ENCODE results near the gene GSK3B.
"Not testable (repeated sequence)": the region's sequence is repeated elsewhere in the genome, so short reads cannot be mapped to it uniquely, and the experiment has no call there.

GSK3B gene

DNA sequence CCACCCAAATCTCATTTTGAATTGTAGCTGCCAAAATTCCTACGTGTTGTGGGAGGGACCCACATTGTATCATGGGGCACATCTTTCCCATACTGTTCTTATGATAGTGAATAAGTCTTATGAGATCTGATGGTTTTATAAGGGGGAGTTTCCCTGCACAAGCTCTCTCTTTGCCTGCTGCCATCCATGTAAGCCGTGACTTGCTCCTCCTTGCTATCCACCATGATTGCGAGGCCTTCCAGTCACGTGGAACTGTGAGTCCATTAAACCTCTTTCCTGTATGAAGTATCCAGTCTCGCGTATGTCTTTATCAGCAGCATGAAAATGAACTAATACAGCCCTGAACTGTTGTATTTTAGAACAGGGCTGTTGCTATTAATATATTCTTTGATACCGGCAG is 40.6 kb downstream of the GSK3B start:
- not testable (repeated sequence) for DNase-seq (ENCODE audit: low read depth in 2 of 2)

- DNase-seq (ENCODE audit: low read depth in 2 of 2), result no peak
Observed at GRCh38 chr3:120052677-120053076, 41.6 kb downstream of the GSK3B start.

DNA sequence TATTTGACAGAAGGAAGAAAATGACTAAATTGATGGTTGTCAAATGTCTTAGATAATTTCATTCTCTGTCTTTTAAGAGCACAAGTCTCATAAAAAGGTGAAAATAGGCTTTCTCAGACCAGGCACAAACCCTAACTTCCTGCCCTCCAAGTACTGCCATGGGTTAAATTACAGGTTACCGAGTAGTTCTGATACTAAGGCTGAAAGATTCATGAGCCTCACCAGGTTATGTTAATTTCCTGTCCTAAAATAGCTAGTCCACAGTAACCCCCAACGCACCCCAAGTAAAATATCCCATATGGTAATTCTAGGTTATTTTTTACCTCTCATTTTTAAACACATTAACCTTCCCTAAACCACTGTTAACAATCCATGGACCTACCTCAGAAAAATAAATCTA is 42.0 kb downstream of the GSK3B start:
- DNase-seq (ENCODE audit: low read depth in 2 of 2), result no peak

DNA sequence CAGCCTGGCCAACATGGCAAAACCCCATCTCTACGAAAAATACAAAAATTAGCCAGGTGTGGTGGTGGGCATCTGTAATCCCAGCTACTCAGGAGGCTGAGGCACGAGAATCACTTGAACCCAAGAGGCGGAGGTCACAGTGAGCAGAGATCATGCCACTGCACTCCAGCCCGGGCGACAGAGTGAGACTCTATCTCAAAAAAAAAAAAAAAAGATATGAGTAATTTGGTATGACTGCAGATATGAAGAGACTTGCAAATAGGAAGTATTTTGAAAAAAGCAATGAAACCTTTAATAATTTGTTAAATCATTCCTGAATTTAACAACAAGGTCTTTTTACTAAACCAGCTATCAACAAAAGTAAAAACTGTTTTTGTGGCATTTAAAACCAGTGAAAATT is 42.7 kb downstream of the GSK3B start:
- DNase-seq (ENCODE audit: low read depth in 2 of 2), result not testable (repeated sequence)

GRCh38 chr3:120049881-120050539 is 44.2 kb downstream of the GSK3B start:
- no peak for DNase-seq (ENCODE audit: low read depth in 2 of 2)

DNA sequence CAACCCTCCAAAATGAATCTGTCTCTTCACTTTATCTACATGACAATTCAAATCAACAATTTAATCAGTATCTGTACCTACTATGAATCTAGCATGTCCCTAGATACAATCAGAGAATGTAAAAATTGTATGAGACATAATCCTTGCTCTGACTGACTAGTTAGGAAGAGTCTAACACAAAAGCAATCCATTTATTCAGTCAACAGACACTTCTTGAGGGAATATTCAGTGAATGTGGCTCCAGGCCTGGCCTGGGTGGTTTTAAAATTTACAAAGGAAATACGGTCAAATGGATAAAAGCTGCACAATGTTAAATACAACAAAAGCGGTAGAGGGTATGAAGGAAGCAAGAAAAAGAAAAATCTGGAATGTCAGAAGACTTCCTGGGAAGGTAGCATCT is 45.2 kb downstream of the GSK3B start:
- DNase-seq (ENCODE audit: low read depth in 2 of 2), result no peak

GRCh38 chr3:120048355-120049041 is 45.7 kb downstream of the GSK3B start:
- no peak for DNase-seq (ENCODE audit: low read depth in 2 of 2)

DNA sequence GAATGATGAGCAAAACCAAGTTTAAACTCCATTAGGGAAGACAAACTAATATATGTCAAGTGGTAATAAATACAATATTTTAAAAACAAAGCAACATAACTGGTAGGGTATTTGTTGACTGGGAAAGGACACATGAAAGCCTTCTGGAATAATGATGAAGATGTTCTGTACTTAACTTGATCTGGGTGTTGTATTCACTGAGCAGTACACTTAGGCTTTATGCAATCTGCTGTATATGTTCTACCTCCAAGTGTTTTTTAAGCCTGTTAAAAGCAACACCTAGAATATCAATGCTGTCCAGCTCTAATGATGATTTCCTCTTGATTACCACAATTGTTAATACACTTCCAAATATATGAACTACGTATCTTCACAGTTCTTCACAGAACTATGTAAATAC is 46.6 kb downstream of the GSK3B start:
- no peak for DNase-seq (ENCODE audit: low read depth in 2 of 2)

DNA sequence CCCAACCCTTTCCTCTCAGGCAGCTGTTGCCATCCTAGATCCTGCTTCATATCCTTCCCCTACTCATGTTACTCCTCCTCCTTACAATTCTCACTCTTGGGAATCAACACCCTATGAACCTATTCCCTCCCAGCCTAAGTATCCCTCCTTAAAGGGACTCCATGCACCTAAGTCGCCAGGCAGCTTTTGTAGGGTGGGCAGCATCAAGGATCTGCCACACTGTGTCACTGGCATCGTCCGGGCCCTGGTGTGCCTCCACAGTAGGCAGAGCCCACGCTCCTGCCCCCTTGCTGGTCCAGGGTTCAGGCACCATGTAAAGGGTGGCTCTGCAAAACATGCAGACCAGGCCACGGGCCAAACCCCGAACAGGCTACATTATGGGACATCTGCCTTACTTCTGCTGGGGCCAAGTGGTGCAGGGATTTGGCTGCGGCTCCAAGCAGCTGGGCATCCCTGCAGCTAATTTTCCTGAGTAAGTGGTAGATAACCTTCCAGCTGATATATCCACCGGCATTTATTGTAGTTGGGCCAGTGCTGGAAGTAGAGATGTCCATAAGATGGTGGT is 53.4 kb downstream of the GSK3B start:
- DNase-seq (ENCODE audit: low read depth in 2 of 2), result no peak

GRCh38 chr3:120039642-120040610 is 54.3 kb downstream of the GSK3B start:
- DNase-seq (ENCODE audit: low read depth in 2 of 2), result no peak

- DNase-seq (ENCODE audit: low read depth in 2 of 2), result no peak
Observed at GRCh38 chr3:120033596-120033995, 60.7 kb downstream of the GSK3B start.

- no peak for DNase-seq (ENCODE audit: low read depth in 2 of 2)
Observed at GRCh38 chr3:120031561-120031960, 62.7 kb downstream of the GSK3B start.

GRCh38 chr3:120029749-120030148 is 64.5 kb downstream of the GSK3B start:
- DNase-seq (ENCODE audit: low read depth in 2 of 2), result no peak

GRCh38 chr3:120028271-120029047 is 65.8 kb downstream of the GSK3B start:
- DNase-seq (ENCODE audit: low read depth in 2 of 2), result no peak

DNA sequence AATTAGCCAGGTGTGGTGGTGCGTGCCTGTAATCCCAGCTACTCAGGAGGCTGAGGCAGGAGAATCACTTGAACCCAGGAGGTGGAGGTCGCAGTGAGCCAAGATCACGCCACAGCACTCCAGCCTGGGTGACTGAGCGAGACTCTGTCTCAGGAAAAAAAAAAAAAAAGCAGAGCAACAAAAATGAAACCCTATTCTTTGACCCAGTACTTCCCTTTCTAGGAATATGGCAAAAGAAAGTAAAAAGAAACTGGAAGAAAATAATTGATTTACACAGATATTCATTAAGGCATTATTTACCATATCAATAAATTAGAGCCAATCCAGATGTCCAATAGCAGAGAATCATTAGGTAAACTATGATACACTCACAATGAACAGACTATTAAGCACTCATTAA is 67.0 kb downstream of the GSK3B start:
- no peak for DNase-seq (ENCODE audit: low read depth in 2 of 2)

GRCh38 chr3:120025520-120025919 is 68.7 kb downstream of the GSK3B start:
- no peak for DNase-seq (ENCODE audit: low read depth in 2 of 2)

DNA sequence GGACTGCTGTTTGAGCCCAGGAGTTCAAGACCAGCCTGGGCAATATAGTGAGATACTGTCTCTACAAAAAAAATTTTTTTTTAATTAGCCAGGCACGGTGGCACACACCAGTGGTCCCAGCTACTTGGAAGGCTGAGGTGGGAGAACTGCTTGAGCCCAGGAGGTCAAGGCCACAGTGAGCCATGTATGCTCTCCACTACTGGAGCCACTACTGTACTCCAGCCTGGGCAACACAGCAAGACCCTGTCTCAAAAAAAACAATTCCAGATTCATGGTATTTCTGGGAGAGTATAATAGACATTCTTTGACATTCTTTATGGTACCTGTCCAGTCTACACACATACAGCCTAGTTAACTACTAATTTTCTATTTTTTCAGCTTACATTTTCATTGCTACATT is 70.1 kb downstream of the GSK3B start:
- DNase-seq (ENCODE audit: low read depth in 2 of 2), result no peak

DNA sequence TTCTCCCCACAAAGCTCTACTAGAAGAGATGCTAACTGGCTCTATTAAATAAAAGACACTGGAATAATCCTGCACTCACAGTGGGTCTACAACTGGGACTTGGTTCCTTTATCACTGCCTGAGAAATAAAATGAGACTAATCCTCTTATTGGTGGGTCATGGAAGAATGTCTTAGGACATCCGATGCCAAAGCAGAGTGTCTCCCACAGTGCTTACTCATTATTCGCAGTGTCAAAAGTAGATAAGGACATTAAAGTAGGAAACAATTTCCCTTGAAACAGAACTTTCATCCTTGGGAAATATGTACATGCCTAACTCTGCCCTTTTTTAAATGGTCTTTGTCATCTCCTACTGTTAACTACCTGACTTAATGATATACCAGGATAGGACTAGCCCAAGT is 71.5 kb downstream of the GSK3B start:
- no peak for DNase-seq (ENCODE audit: low read depth in 2 of 2)

DNA sequence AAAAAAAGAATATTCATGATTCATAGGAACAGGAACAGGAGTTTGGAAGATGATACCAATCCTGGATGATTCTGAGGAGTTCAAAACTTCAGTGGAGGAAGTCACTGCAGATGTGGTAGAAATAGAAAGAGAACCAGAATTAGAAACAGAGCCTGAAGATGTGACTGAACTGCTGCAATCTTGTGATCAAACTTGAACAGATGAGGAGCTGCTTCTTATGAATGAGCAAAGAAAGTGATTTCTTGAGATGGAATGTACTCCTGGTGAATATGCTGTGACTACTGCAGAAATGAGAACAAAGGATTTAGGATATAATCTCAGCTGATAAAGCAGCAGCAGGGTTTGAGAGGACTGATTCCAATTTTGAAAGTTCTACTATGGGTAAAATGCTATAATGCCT is 72.7 kb downstream of the GSK3B start:
- DNase-seq (ENCODE audit: low read depth in 2 of 2), result no peak

GRCh38 chr3:120018299-120018698 is 75.9 kb downstream of the GSK3B start:
- no peak for DNase-seq (ENCODE audit: low read depth in 2 of 2)

- DNase-seq (ENCODE audit: low read depth in 2 of 2), result no peak
Observed at GRCh38 chr3:120017692-120018091, 76.6 kb downstream of the GSK3B start.

Measured in stimulated activated CD8-positive, alpha-beta memory T cell treated with anti-CD3 and anti-CD28 coated beads, Interleukin-2, amount 100 ng/mL, for 1 hour (primary cell).